BE2C (cell line): Measurements from ENCODE around the gene OPCML.

Source experiments
- DNase-seq: peaks from one replicate; pipeline ENCODE4 v3.0.0-alpha.2; 2020
- H3K27me3 ChIP-seq: fragments of 250-450 bp; sonication (Bioruptor Pico); 2 replicates; pipeline ENCODE4 v1.5.1; 2020; ENCODE audit warnings: mild to moderate bottlenecking
- H3K36me3 ChIP-seq: fragments of 250-450 bp; sonication (Bioruptor Pico); 2 replicates; pipeline ENCODE4 v1.5.1; 2020; ENCODE audit warnings: mild to moderate bottlenecking
- H3K4me1 ChIP-seq: fragments of 250-450 bp; sonication (Bioruptor Pico); 2 replicates; pipeline ENCODE4 v1.5.1; 2020
- H3K4me3 ChIP-seq: 2 replicates; pipeline ENCODE4 v1.5.1; 2011; ENCODE audit warnings: low read depth, low read length
- H3K9me3 ChIP-seq: fragments of 250-450 bp; sonication (Bioruptor Pico); 2 replicates; pipeline ENCODE4 v1.5.1; 2020
- CTCF ChIP-seq: IDR thresholded peaks from 2 replicates; pipeline ENCODE4 v1.5.1; 2012; ENCODE audit warnings: mild to moderate bottlenecking, low read depth, low read length

The OPCML gene

GRCh38 chr11:133325711-133326110, 206.6 kb downstream of the OPCML start:
- Histone ChIP-seq H3K4me1 (no peaks in the 10 kb centered on the region), H3K36me3 (no peaks in the 10 kb centered on the region), H3K9me3 (no peaks in the 10 kb centered on the region), H3K4me3 (no peak overlapping the region), H3K27me3 (no peaks in the 10 kb centered on the region)
- TF ChIP-seq CTCF = no peak
- DNase-seq = no peak

- H3K36me3 ChIP-seq = no peaks in the 10 kb centered on the region
- DNase-seq = no peak
- no peaks in the 10 kb centered on the region for H3K27me3 ChIP-seq
- TF ChIP-seq CTCF = no peak
- H3K4me1 ChIP-seq = no peaks in the 10 kb centered on the region
- no peak overlapping the region for H3K4me3 ChIP-seq
- H3K9me3 ChIP-seq = no peaks in the 10 kb centered on the region
Observed at GRCh38 chr11:133323354-133323753, 208.9 kb downstream of the OPCML start.

- Histone ChIP-seq H3K27me3 (no peaks in the 10 kb centered on the region), H3K4me1 (no peaks in the 10 kb centered on the region), H3K4me3 (no peak overlapping the region), H3K36me3 (no peaks in the 10 kb centered on the region), H3K9me3 (no peaks in the 10 kb centered on the region)
- no peak for TF ChIP-seq CTCF
- no peak for DNase-seq
Observed at GRCh38 chr11:133318221-133318620, 214.1 kb downstream of the OPCML start.

- no peak overlapping the region for H3K4me3 ChIP-seq
- H3K27me3 ChIP-seq = no peaks in the 10 kb centered on the region; the same call in 1 of the 2 replicates
- no peaks in the 10 kb centered on the region for H3K36me3 ChIP-seq
- no peaks in the 10 kb centered on the region for H3K9me3 ChIP-seq
- no peaks in the 10 kb centered on the region for H3K4me1 ChIP-seq
- no peak for DNase-seq
- TF ChIP-seq CTCF = no peak
Observed at GRCh38 chr11:133311230-133311629, 221.1 kb downstream of the OPCML start.

GRCh38 chr11:133306019-133306418, 226.3 kb downstream of the OPCML start:
- H3K4me1 ChIP-seq = no peaks in the 10 kb centered on the region
- H3K9me3 ChIP-seq = no peaks in the 10 kb centered on the region
- no peaks in the 10 kb centered on the region for H3K36me3 ChIP-seq
- no peak overlapping the region for H3K4me3 ChIP-seq
- no peak for DNase-seq
- TF ChIP-seq CTCF = no peak
- H3K27me3 ChIP-seq = no peaks in the 10 kb centered on the region; the same call in 1 of the 2 replicates

- Histone ChIP-seq H3K9me3 (no peaks in the 10 kb centered on the region), H3K36me3 (no peaks in the 10 kb centered on the region), H3K4me3 (no peak overlapping the region), H3K4me1 (no peaks in the 10 kb centered on the region), H3K27me3 (no peaks in the 10 kb centered on the region; the same call in 1 of the 2 replicates)
- no peak for TF ChIP-seq CTCF
- no peak for DNase-seq
Observed at GRCh38 chr11:133305208-133305956, 226.9 kb downstream of the OPCML start.
